ENCODE measurements around the gene PNPLA8. TPM values are rescaled to one million over a fixed set of nuclear protein-coding genes. Genes with fewer than 3 reads are reported as not detected.
"Not testable (repeated sequence)": the region's sequence is repeated elsewhere in the genome, so short reads cannot be mapped to it uniquely, and the experiment has no call there.

Gene PNPLA8
- total and polyA plus RNA-seq, 2 of the 4 experiments (the other 2 are of a cell fraction) = 7.0 to 14.5 TPM

DNA sequence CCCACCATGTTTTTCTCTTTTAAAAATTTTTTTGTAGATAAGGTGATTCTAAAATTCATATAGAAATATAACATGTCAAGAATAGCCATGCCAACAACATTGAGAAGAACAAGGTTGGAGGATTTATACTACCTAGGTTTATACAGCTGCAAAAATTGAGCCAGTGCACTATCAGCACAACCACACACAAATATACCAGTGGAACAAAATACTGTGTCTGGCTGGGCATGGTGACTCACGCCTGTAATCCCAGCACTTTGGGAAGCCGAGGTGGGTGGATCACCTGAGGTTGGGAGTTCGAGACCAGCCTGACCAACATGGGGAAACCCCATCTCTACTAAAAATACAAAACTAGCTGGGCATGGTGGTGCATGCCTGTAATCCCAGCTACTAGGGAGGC, 21.4 kb downstream of the PNPLA8 start:
- H2BK15ac ChIP-seq (ENCODE audit: low read depth, low read length); H3K79me1 ChIP-seq (ENCODE audit: low read depth in 1 of 2, low read length in 2 of 2); H2BK120ac ChIP-seq (ENCODE audit: low read depth, low read length); H2AK9ac ChIP-seq (replicated peaks; ENCODE audit: low read depth, low read length, poor library complexity); H3K9ac ChIP-seq (ENCODE audit: low read depth, low read length); POLR2A ChIA-PET (ENCODE audit: unreplicated experiment); H3K36me3 ChIP-seq (ENCODE audit: control insufficient read depth, insufficient read depth, low read length); H3K27me3 ChIP-seq (ENCODE audit: control insufficient read depth, insufficient read depth, low read length); intact Hi-C loops (cut with micrococcal nuclease); H4K5ac ChIP-seq (ENCODE audit: low read depth, low read length); dilution Hi-C loops (cut with HindIII; ENCODE audit: low sequenced_read_pairs, unreplicated experiment); H3K27ac ChIP-seq (ENCODE audit: insufficient read depth, low read length); H3K4me2 ChIP-seq (ENCODE audit: low read depth, low read length); H3K18ac ChIP-seq (ENCODE audit: low read depth, low read length); in situ Hi-C loops (cut with MboI; ENCODE audit: low sequenced_read_pairs); BruUV-seq (replicated peaks); H3K56ac ChIP-seq (ENCODE audit: extremely low read depth, insufficient read depth, low read length); H3K4me3 ChIP-seq (ENCODE audit: insufficient read depth, low read depth, low read length); ATAC-seq (ENCODE audit: low read depth); H3K4ac ChIP-seq (ENCODE audit: low read depth, low read length); H3K4me1 ChIP-seq (ENCODE audit: control insufficient read depth, insufficient read depth, low read length); H3K23ac ChIP-seq (ENCODE audit: low read depth, low read length); H3K9me1 ChIP-seq (ENCODE audit: insufficient read depth, low read length); H2BK20ac ChIP-seq (ENCODE audit: low read depth, low read length); H3K14ac ChIP-seq (replicated peaks; ENCODE audit: low read depth, low read length); H3K9me3 ChIP-seq (ENCODE audit: control insufficient read depth, insufficient read depth, low read length); H4K91ac ChIP-seq (ENCODE audit: insufficient read depth, low read depth, low read length); DNase-seq; H4K8ac ChIP-seq (ENCODE audit: low read depth in 2 of 2, low read length in 2 of 2); H2AFZ ChIP-seq (replicated peaks; ENCODE audit: low read length, poor library complexity); H2AK5ac ChIP-seq (ENCODE audit: low read depth, low read length); H4K20me1 ChIP-seq (ENCODE audit: insufficient read depth, low read length); CTCF ChIA-PET; H2BK5ac ChIP-seq (ENCODE audit: low read depth, low read length, poor library complexity, severe bottlenecking): not testable (repeated sequence)
- WGBS, 2 experiments (ENCODE audit: extremely low coverage in 2 of 2, insufficient read length in 1 of 2) = no CpG with 5 or more reads among the region's 3 CpGs

Measured in IMR-90 (cell line).